Sigmoid colon (tissue), 4 donors: ENCODE measurements around the gene DDX5.

Source experiments
- EP300 ChIP-seq, 4 donors: sonication (generic); formaldehyde crosslinking; IDR thresholded peaks; one replicate each; pipeline ENCODE4 v1.6.1; 2017; ENCODE audit warnings: antibody characterized with exemption in 4 of 4
- POLR2A ChIP-seq, 2 donors: fragments of 450-650 bp; IDR thresholded peaks; one replicate each; pipeline ENCODE4 v1.6.1; 2016; ENCODE audit warnings: antibody characterized with exemption in 2 of 2, mild to moderate bottlenecking in 2 of 2, moderate library complexity in 2 of 2
- POLR2AphosphoS5 ChIP-seq, 4 donors: sonication (generic); formaldehyde crosslinking; IDR thresholded peaks; one replicate each; pipeline ENCODE4 v1.6.1; 2017; ENCODE audit warnings: antibody characterized with exemption in 4 of 4
- TF ChIP-seq, protein P1 (sequence below), 4 experiments: fragments of 450-650 bp in 3 of 4; fragments of 200-600 bp in 1 of 4; IDR thresholded peaks; one replicate each; pipeline ENCODE4 v1.5.1; 2016 to 2019; ENCODE audit warnings: antibody characterized with exemption in 4 of 4, mild to moderate bottlenecking in 3 of 4, moderate library complexity in 2 of 4

DNA sequence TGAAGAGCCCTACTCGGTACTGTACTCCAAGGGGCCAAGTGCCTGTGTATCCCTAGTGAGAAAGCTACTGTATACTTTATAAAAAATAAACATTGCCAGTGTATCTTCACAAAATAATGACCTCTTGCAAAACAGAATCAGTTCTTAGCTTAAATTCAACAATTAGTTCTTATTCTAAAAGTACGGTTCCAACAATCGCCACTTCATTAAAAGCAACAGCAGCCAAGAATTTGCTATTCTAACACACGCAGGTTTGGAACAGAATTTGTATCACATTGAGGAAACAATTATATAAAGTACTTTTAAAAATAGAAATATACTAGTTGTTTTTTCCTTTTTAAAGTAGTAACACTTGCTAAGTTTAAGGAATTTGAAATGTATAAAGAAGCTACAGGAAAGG, 49.2 kb upstream of the DDX5 start:
- TF ChIP-seq, protein P1, sequence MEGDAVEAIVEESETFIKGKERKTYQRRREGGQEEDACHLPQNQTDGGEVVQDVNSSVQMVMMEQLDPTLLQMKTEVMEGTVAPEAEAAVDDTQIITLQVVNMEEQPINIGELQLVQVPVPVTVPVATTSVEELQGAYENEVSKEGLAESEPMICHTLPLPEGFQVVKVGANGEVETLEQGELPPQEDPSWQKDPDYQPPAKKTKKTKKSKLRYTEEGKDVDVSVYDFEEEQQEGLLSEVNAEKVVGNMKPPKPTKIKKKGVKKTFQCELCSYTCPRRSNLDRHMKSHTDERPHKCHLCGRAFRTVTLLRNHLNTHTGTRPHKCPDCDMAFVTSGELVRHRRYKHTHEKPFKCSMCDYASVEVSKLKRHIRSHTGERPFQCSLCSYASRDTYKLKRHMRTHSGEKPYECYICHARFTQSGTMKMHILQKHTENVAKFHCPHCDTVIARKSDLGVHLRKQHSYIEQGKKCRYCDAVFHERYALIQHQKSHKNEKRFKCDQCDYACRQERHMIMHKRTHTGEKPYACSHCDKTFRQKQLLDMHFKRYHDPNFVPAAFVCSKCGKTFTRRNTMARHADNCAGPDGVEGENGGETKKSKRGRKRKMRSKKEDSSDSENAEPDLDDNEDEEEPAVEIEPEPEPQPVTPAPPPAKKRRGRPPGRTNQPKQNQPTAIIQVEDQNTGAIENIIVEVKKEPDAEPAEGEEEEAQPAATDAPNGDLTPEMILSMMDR (IDR thresholded peaks at IDR 0.05) = no peak
- TF ChIP-seq POLR2A (IDR thresholded peaks at IDR 0.05) = no peak
- TF ChIP-seq EP300 (IDR thresholded peaks at IDR 0.05) = no peak
- TF ChIP-seq POLR2AphosphoS5 (IDR thresholded peaks at IDR 0.05) = no peak
